ENCODE data around the gene PARP2. TPM values are rescaled to one million over a fixed set of nuclear protein-coding genes. Genes with fewer than 3 reads are reported as not detected.
A peak's percentile ranks its signal among the peaks of the same experiment; 100 is the strongest.
"Not testable (repeated sequence)": the region's sequence is repeated elsewhere in the genome, so short reads cannot be mapped to it uniquely, and the experiment has no call there.

PARP2 gene
- total RNA-seq, 4 donors from 2014 or later, result 7.7 to 39.6 (median 14.2) TPM

GRCh38 chr14:20346713-20347112 lies 3.3 kb downstream of the PARP2 start:
- no peaks in the 10 kb centered on the region for H3K9me3 ChIP-seq
- no peaks in the 10 kb centered on the region for H3K27me3 ChIP-seq
- DNase-seq, result no peak
- no peak for TF ChIP-seq POLR2A (IDR thresholded peaks at IDR 0.05)
- no peak overlapping the region for H3K27ac ChIP-seq
- peaks cover 0 to 21% (median 0%) of the 10 kb centered on the region in 3 donors for H3K36me3 ChIP-seq
- peaks cover 0 to 5% (median 0%) of the 10 kb centered on the region in 4 donors for H3K4me1 ChIP-seq
- H3K4me3 ChIP-seq, result no peak overlapping the region

DNA sequence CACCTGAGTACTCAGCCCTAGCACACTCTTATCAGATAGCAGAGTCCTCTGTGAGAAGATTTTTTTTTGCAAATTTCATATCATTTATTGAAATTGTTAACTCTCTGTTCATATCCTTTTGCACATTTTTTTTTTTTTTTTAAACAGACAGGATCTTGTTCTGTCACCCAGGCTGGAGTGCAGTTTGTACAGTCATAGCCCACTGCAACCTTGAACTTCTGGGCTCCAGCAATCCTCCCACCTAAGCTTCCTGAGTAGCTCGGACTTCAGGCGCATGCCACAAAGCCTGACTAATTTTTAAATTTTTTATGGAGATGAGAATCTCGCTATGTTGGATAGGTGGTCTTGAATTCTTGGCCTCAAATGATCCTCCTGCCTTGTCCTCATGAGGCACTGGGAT lies 4.3 kb downstream of the PARP2 start:
- Histone ChIP-seq H3K9me3 (no peaks in the 10 kb centered on the region), H3K36me3 (peaks cover 0 to 30% (median 0%) of the 10 kb centered on the region in 3 donors), H3K4me3 (no peak overlapping the region), H3K27me3 (no peaks in the 10 kb centered on the region), H3K4me1 (peaks cover 0 to 5% (median 0%) of the 10 kb centered on the region in 4 donors), H3K27ac (no peak overlapping the region)
- TF ChIP-seq POLR2A (IDR thresholded peaks at IDR 0.05) (no peak), CTCF (IDR thresholded peaks at IDR 0.05) (no peak)
- no peak for DNase-seq

GRCh38 chr14:20350282-20350681 lies 6.8 kb downstream of the PARP2 start:
- DNase-seq, result no peak
- H3K4me1 ChIP-seq, result no peaks in the 10 kb centered on the region
- no peaks in the 10 kb centered on the region for H3K27me3 ChIP-seq
- H3K27ac ChIP-seq, result no peak overlapping the region
- no peaks in the 10 kb centered on the region for H3K9me3 ChIP-seq
- peaks cover 0 to 55% (median 0%) of the 10 kb centered on the region in 3 donors for H3K36me3 ChIP-seq
- no peak overlapping the region for H3K4me3 ChIP-seq
- TF ChIP-seq CTCF (IDR thresholded peaks at IDR 0.05) (no peak), POLR2A (IDR thresholded peaks at IDR 0.05) (no peak)

DNA sequence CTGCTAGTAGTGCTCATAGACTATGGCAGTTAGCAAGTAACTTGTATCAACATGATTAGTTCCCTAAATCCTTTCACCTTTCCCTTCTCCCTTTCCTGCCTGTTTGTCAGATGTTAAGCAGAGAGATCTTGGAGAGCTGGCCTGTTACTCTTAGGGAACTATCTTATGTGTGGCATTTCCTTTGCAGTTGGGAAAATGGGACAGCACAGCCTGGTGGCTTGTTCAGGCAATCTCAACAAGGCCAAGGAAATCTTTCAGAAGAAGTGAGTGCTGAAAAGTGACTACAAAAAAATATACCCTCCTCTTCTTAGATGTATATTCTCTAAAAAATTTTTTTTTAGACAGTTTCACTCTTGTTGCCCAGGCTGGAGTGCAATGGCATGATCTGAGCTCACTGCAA lies 7.4 kb downstream of the PARP2 start:
- peaks cover 0 to 61% (median 0%) of the 10 kb centered on the region in 3 donors for H3K36me3 ChIP-seq
- H3K4me1 ChIP-seq, result no peaks in the 10 kb centered on the region
- peak in 2 of 6 experiments; percentile 11 to 16 for TF ChIP-seq CTCF (IDR thresholded peaks at IDR 0.05)
- no peak for TF ChIP-seq POLR2A (IDR thresholded peaks at IDR 0.05)
- H3K9me3 ChIP-seq, result no peaks in the 10 kb centered on the region
- no peaks in the 10 kb centered on the region for H3K27me3 ChIP-seq
- no peak overlapping the region for H3K27ac ChIP-seq
- H3K4me3 ChIP-seq, result no peak overlapping the region
- no peak for DNase-seq

DNA sequence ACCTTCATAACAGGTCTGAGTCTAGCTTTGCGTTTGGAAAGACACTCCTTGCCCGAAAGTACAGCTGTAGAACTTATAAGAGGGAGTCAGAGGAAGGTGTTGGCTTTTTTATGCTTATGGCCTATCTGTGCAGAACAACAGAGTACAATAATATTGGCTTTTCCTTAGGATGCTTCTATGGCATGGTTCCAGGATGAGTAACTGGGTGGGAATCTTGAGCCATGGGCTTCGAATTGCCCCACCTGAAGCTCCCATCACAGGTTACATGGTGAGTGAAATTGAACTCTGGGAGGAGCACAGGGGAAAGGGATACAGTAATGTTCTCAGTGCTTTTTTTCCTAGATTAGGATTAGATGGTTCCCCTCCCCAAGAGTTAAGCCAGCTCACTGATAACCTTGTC lies 13.0 kb downstream of the PARP2 start:
- Histone ChIP-seq H3K4me3 (no peak overlapping the region), H3K9me3 (no peaks in the 10 kb centered on the region), H3K27me3 (no peaks in the 10 kb centered on the region), H3K27ac (no peak overlapping the region), H3K36me3 (peaks cover 0 to 73% (median 0%) of the 10 kb centered on the region in 3 donors), H3K4me1 (no peaks in the 10 kb centered on the region)
- DNase-seq, result no peak
- TF ChIP-seq POLR2A (IDR thresholded peaks at IDR 0.05) (no peak), CTCF (IDR thresholded peaks at IDR 0.05) (no peak)

GRCh38 chr14:20358474-20358873 lies 15.0 kb downstream of the PARP2 start:
- not testable (repeated sequence) for DNase-seq, H3K4me1 ChIP-seq, H3K9me3 ChIP-seq, H3K27me3 ChIP-seq, H3K4me3 ChIP-seq
- H3K36me3 ChIP-seq, result peaks cover 0 to 57% (median 0%) of the 10 kb centered on the region in 3 donors
- H3K27ac ChIP-seq, result peak overlapping the region in 1 of 4 donors; percentile 4

DNA sequence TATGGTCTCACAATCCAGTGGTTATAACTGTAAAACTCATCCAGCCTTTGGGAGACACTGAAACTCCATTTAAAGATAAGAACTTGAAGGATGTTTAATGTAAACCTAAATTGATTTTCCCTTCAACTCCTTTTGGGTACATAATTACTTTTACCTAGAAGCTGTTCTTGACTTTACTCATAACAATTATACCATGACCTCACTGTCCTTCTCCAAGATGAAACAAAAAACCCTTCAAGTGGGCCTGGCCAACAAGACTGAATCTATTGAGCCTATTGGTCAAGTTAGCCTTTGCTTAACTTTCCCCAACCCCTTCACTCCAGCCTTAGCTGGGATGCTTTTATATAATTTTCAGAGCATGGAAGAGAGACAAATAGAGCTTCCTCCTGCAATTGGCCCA lies 22.5 kb downstream of the PARP2 start:
- H3K36me3 ChIP-seq, result peaks cover 0 to 71% (median 0%) of the 10 kb centered on the region in 3 donors

More for the DNA sequence above, 22.5 kb downstream of the PARP2 start:
- H3K4me1 ChIP-seq, result no peaks in the 10 kb centered on the region
- H3K4me3 ChIP-seq, result no peak overlapping the region
- no peaks in the 10 kb centered on the region for H3K9me3 ChIP-seq
- no peak for TF ChIP-seq CTCF (IDR thresholded peaks at IDR 0.05)
- no peak for TF ChIP-seq POLR2A (IDR thresholded peaks at IDR 0.05)
- H3K27ac ChIP-seq, result no peak overlapping the region
- no peak for DNase-seq
- H3K27me3 ChIP-seq, result no peaks in the 10 kb centered on the region
